HG02763 (cell line): ENCODE data around the gene TNRC6C.
"Not testable (repeated sequence)": the region's sequence is repeated elsewhere in the genome, so short reads cannot be mapped to it uniquely, and the experiment has no call there.

Source experiments
- ATAC-seq: cut with Tn5 transposase; IDR thresholded peaks from one replicate; pipeline ENCODE4 v1.9.1; 2021; ENCODE audit warnings: mild to moderate bottlenecking, moderate library complexity; ENCODE audit not compliant: unreplicated experiment

Gene TNRC6C

DNA sequence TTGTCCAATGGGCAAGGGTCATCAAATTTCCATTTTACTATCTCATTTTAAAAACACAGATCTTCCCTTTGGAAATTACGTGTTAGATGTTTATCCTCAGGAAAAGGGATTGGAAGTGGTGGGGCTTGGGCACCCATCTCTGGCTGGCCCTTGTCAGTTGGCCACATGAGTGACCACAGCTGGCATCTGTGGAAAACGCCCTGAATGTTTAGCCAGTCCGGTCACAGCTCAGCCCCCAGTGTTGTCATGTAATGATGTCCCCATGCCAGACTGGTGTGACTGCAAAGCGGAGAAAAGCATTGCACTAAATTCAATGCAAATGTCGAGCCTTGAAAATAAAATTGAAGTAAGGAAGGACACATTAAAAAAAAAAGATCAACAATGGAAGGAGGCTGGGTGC, 117.0 kb downstream of the TNRC6C start:
- no peak for ATAC-seq

DNA sequence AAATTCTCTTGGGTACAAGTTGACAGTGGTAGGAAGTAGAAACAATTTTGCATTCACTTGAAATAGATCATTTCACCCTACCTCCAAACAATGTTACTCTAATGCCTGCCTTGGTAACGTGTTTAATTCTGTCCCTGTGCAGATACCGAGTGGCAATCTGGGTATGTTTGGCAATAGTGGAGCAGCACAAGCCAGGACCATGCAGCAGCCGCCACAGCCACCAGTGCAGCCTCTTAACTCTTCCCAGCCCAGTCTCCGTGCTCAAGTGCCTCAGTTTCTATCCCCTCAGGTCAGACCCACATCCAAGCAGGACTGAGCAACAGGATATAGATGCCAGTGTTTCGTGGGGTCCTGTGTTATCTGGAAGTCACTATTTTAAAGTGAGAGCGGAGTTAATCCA, 120.8 kb downstream of the TNRC6C start:
- no peak for ATAC-seq

DNA sequence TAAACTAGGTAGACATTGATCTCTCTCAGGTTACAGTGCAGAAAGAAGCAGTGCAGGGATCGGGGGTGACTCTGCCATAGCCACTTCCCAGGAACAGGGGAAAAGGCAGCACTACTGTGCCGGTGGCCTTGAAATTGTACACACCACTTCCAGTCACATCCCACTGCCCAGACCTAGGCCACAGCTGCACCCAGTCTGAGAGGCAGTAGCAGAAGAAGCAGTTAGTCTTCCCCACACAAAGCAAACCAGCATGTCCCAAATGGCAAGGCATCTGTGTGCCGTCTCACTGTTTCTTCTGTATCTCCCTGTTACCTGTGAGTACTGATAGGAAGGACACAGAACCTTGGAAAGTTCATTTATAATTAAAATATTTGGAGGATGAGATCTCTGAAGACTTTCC, 123.0 kb downstream of the TNRC6C start:
- no peak for ATAC-seq

DNA sequence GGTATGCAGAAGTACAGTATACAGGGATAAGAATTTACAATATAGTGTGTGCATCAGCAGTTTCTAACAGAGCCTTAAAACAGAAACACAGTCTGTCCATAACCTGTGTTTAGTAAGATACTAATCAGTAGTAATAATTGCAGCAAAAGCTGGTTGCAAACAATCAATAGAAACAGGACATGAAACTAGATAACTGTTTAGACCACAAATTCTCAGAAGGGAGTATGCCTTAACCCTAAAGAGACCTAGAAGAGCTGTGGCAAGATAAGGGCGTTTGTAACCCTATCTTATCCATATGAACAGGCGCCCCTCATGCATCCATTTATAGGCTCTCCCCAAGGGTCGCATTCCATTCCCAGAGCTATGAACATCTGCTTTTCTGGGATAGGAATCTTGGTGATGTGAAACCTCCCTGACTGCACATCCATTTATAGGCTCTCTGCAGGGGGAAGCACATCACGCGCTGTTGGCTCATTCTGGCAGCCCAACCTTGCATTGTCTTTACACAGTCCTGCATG, 123.9 kb downstream of the TNRC6C start:
- not testable (repeated sequence) for ATAC-seq

DNA sequence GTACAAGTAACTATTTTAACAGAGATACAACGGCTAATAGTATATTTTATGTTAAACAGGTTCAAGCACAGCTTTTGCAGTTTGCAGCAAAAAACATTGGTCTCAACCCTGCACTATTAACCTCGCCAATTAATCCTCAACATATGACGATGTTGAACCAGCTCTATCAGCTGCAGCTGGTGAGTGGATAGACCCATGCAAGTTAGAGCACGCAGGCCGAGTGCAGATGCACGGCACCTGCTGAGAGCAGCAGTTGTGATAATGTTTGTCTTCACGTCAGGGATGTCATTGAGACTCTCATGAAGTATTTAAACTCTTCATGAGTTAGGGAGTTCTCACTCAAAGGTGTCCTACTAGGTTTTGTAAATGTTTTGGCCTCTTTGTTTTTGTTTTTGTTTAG, 124.5 kb downstream of the TNRC6C start:
- ATAC-seq, result no peak

DNA sequence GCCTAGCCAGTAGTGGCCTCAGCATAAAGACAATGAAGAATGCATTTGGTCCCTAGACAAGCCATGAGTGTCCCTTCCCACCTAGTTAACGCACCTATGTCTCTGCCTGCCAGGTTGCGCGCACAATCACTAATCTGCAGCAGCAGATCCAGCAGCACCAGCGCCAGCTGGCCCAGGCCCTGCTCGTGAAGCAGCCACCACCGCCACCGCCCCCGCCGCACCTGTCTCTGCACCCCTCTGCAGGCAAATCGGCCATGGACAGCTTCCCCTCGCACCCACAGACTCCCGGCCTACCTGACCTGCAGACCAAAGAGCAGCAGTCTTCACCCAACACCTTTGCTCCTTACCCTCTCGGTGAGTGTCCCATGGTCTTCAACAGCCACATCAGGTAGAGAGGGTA, 128.2 kb downstream of the TNRC6C start:
- ATAC-seq, result no peak

DNA sequence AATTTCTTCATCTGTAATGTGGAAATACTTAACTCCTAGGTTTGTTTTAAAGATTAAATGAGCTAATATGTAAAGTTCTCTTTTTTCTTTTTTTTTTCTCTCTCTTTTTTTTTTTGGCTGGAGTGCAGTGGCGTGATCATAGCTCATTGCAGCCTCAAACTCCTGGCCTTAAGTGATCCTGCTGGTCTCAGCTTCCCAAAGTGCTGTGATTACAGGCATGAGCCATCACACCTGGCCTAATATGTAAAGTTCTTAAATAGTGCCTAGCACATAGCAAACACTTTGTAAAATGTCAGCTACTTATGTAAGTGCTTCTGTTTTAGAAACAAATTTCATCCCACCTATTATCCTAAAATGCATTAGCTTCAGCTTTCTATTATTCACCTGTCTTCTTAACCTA, 130.0 kb downstream of the TNRC6C start:
- no peak for ATAC-seq

DNA sequence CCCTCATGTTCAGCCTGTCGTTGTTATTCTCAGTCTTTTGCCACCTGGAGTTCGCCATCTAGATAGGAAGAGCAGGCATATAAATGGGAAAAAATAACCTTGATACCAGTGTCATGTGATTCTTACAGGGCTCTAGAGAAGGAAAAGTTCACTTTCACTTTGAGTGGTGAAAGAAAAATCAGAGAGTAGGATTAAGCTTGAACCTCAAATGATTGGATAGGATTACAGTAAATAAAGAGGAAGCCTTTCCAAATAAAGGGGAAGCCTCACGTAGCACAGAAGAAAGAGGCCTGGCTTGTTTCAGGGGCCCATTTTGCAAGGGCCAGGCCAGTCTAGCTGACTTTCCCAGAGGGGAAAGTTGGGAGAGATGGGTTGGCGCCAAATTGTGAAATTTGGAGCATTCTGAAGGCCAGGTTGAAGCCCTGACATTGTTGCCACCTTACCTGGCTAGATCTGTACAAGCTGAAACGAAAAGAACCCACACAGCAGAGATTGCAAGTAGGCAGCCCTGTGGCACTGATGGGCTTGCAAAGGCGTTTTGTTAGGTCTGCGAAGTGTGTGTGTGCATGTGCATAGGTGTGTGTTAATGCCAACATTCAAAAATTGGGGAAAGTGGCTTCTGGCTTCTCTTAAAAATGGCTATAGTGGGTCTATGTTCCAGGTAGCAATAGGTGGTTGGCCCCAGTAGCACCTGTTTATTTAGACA, 131.2 kb downstream of the TNRC6C start:
- no peak for ATAC-seq

DNA sequence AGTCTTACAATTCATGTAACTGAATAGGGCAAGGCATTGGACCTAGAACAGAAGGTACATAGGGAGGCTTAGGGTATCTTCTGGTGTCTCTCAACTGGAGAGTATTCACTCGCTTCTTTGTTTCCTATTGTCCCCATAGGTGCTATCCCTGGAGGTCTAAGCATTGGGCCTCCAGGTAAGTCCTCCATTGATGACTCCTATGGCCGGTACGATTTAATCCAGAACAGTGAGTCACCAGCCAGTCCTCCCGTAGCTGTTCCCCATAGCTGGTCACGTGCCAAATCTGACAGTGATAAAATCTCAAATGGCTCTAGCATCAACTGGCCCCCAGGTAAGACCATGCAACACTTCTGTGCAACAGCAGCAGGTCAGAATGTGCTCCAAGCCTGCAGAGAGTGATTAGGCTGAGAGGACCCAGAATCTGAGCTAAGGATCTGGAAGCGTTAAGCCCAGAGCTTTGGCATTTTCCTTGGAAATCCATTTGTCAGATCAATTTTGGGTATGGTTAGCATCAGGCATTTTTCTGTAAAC, 134.4 kb downstream of the TNRC6C start:
- ATAC-seq, result no peak

DNA sequence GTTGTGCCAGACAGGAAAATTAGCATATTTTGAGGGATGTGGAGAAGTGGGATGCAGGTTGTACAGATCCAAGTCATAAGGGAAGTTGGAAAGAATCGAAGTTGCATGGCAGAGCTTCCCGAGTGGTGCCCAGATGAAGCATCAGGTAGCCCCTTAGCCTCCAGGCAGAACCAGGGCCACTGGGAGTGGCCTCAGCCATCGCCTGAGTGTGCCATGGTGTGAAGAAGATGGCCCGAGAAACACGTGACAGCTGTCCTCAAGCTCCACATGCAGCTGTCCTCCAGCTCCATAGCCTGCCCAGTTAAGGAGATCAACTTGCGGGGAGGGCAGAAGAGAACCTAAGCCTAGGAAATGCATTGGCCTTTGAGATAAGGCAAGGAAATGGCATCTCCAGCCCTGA, 136.5 kb downstream of the TNRC6C start:
- no peak for ATAC-seq

DNA sequence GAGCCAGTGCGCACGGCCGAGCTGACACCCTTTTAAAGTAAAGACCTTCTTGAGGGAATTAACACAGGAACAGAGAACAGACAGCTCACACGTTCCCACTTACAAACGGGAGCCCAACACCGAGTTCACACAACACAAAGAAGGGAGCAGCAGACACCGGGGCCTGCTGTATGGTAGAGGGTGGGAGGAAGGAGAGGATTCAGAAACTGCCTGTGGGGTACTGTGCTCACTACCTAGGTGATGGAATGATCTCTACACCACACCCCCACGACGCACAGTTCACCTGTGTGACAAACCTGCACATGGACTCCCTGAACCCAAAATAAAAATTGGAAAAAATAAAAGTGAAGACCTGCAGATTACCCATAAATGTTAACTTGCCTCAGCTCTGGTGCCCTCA, 137.6 kb downstream of the TNRC6C start:
- no peak for ATAC-seq

DNA sequence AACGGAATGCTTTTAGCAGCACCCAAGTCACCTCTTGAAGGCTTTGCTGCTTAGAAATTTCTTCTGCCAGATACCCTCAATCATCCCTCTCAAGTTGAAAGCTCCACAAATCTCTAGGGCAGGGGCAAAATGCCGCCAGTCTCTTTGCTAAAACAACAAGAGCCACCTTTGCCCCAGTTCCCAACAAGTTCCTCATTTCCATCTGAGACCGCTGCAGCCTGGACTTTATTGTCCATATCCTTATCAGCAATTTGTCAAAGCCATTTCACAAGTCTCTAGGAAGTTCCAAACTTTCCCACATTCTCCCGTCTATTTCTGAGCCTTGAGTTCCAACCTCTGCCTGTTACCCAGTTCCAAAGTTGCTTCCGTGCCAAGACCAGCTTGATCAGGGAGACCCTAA, 142.6 kb downstream of the TNRC6C start:
- no peak for ATAC-seq

DNA sequence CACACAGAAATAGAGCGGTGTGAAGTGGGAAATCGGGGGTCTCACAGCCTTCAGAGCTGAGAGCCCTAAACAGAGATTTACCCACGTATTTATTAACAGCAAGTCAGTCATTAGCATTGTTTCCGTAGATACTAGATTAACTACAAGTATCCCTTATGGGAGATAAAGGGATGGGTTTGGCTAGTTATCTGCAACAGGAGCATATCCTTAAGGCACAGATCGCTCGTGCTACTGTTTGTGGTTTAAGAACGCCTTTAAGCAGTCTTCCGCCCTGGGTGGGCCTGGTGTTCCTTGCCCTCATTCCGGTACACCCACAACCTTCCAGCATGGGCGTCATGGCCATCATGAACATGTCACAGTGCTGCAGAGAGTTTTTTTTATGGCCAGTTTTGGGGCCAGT, 143.0 kb downstream of the TNRC6C start:
- ATAC-seq, result no peak

DNA sequence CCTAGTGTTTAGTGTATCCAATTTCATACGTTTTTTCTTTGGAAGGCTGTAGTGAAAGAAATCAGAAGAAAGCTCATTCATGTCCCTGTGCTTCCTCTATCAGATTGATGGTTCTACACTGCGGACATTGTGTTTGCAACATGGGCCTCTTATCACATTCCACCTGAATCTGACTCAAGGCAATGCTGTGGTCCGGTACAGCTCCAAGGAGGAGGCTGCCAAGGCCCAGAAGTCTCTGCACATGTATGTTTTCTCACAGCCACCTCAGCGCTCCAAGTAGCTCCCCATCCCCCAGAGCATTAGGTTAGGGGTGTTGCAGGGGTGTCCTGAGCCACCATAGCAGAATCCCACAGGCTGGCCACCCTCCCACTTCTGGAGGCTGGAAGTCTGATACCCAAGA, 144.8 kb downstream of the TNRC6C start:
- no peak for ATAC-seq

DNA sequence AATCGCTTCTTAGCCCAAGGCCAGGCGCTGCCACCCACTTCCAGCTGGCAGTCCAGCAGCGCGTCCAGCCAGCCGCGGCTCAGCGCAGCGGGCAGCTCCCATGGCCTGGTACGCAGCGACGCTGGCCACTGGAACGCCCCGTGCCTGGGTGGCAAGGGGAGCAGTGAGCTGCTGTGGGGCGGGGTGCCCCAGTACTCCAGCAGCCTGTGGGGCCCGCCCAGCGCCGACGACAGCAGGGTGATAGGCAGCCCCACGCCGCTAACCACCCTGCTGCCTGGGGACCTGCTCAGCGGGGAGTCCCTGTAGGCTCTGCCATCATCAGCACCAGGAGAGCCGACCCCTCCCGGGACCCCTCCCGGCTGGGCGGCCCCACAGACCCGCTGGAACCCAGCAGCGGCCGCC, 146.0 kb downstream of the TNRC6C start:
- no peak for ATAC-seq

DNA sequence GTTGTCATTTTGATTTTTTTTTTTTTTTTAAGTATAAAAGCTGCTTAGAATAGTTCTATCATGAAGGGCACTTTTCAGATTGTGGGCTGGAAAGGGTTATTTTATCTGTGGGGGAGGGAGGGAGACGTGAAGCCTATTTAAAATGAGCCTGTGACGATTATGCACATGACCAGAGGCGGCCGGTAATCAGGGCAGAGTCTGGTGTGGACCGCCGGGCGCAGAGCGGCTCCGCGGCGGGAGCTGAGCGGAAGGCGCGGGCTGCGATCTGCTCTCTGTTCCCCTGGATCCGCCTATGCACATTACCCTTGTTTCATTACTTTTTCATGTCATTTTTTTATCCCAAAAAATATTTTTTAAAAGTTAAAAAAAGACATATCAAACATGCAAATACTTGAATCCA, 146.6 kb downstream of the TNRC6C start:
- no peak for ATAC-seq

DNA sequence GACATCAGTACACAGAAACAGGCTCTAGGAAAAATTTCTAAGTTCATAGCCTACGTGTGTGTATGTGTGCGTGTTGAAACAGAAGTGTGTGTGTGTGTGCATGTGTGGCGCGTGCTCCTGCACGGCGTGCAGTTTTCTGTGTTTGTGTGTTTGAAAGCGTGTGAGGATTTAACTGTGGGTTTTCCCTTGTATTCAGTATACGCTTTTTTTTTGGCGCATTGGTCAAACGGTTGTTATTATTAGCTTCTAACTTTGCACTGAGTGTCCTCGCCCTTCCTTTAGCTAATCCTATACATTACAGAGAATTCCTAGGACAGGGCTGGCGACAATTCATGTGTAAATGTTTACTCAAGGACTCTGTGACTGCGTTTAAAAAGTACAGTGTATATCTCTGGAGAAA, 147.0 kb downstream of the TNRC6C start:
- ATAC-seq, result no peak

DNA sequence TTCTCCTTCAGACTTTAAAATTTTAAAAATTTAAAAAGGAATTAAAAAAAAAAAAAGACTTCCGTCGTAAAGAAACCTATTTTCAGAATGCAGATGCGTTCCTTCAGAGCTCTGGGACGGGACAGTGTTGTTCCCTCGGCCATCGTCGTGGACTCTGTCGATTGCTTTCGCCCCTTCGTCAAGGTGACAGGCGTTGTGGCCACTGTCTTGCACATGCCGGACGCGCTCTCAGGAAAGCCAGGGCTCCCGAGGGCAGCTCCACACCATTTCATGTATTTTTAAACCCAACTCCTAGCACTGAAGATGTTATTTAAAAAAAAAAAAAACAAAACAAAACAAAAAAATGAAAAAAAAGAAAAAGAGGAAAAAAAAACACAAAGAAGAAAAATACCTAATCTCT, 147.7 kb downstream of the TNRC6C start:
- no peak for ATAC-seq

DNA sequence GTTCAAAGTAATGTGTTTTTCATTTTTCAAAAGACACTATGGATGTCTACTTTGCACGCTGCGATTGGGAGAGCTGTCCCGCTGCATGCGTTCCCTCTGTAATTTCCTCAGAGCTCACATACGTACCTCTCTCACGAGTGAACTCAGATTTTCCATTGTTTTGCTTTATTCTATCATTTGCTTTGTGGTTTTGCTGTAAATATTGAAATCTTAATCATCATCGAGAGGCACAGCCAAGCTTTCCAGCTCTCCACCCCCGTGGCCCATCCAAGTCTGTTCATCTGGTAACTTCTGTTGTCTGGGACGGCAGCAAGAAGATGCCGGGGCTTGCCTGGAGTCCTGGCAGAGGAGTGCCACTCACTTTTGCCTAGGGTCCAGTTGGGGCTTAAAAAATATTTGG, 149.0 kb downstream of the TNRC6C start:
- ATAC-seq, result no peak

DNA sequence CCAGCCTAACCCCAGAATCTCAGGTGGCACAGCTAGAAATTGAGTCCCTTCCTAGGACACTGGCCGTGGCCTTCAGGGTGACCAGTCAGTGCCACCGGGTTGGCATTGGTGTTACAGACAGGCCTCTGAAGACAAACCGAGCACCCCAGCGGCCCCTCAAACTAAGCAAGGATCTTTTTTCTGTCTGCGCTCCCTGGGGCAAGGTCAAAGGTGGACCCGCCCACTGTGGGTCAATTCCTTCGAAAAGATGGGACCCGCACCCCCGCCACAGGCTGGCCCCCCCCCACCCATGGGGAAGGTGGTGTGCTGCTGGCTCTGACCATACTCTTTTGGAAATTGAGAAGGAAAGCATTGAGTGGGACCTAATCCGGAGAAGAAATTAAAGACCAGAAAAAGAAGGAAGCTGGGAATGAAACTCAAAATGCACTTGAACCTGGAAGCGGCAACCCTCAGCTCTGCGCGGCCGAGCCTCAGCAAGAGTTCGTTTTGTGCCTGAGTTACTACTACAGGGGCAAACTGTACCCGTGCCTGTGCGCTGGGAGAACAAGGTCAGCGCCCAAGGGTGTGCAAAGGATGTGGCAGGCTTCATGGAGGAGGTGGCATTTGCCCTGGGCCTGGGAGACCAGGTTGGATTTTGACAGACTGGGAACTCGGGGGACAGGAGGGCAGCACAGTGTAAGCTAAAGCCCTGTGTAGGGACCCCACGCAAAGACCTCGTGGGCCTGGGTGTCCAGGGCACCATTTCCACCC, 149.6 kb downstream of the TNRC6C start:
- ATAC-seq, result no peak

DNA sequence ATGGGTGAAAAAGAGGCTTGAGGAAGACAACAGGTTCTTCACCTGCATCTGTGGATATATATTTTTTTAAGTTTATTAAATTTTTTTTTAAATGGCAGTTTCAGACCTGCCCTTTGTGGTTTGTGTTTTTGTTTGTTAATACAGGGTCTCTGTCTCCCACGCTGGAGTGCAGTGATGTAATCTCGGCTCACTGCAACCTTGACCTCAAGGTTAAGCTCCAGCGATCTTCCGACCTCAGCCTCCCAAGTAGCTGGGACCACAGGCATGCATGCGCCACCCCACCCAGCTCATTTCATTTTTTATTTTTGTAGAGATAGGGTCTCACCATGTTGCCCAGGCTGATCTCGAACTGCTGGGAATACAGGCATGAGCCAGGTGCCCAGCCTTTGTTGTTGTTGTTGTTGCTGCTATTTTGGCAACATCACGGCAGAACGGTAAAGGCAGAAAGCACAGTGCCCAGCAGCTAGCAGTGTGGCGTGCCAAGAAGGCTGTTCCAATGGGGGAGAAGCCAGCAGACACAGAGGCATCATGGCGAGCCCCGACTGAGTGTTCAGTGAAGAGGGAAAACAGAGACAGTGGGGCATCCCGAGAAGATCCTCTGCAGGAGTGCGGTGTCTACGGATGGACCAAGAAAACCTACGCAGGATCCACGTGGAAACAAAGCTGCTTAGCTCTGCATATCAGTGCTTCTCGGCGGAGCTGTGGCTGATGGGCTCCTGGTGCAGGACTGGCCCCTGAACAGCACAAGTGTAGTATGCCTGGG, 150.4 kb downstream of the TNRC6C start:
- no peak for ATAC-seq

DNA sequence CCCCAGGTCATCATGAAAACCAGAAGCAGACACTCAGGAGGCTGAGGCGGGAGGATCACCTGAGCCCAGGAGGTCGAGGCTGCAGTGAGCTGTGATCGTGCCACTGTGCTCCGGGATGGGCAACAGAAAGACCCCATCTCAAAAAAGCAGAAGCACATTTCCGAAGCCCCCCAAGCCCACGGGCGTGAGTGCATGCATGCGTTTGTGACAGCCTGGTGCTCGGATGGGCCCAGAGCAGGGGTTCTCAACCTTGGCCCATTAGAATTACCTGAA, 150.9 kb downstream of the TNRC6C start:
- ATAC-seq, result no peak
